Sigmoid colon (tissue), 7 donors: Measurements from ENCODE around the gene CDKAL1. TPM values are rescaled to one million over a fixed set of nuclear protein-coding genes. Genes with fewer than 3 reads are reported as not detected.

Source experiments
- DNase-seq: peaks from one replicate; pipeline ENCODE4 v3.0.0-alpha.2; 2019
- H3K27ac ChIP-seq, 4 donors: fragments of 200-600 bp; sonication (generic); one replicate each; pipeline ENCODE4 v1.5.1; 2016 to 2019; ENCODE audit warnings: mild to moderate bottlenecking in 1 of 4
- H3K27me3 ChIP-seq, 3 donors: fragments of 200-600 bp; sonication (generic); one replicate each; pipeline ENCODE4 v1.5.1; 2019; ENCODE audit warnings: mild to moderate bottlenecking in 1 of 3
- H3K36me3 ChIP-seq, 4 donors: fragments of 200-600 bp; sonication (generic); one replicate each; pipeline ENCODE4 v1.5.1; 2016 to 2019
- H3K4me1 ChIP-seq, 4 donors: fragments of 200-600 bp; sonication (generic); one replicate each; pipeline ENCODE4 v1.5.1; 2017 to 2019
- H3K4me3 ChIP-seq, 4 donors: fragments of 200-600 bp; sonication (generic); one replicate each; pipeline ENCODE4 v1.5.1; 2017 to 2019; ENCODE audit warnings: mild to moderate bottlenecking in 2 of 4, moderate library complexity in 1 of 4
- H3K9me3 ChIP-seq, 4 donors: fragments of 200-600 bp in 3 of 4; sonication (generic) in 3 of 4; one replicate each; pipeline versions ENCODE4 v1.5.1 to v1.6.1; 2013 to 2019
- CTCF ChIP-seq, 4 experiments: fragments of 450-650 bp in 3 of 4; fragments of 200-600 bp in 1 of 4; IDR thresholded peaks; one replicate each; pipeline ENCODE4 v1.5.1; 2016 to 2019; ENCODE audit warnings: antibody characterized with exemption in 4 of 4, mild to moderate bottlenecking in 3 of 4, moderate library complexity in 2 of 4
- EP300 ChIP-seq, 4 donors: sonication (generic); formaldehyde crosslinking; IDR thresholded peaks; one replicate each; pipeline ENCODE4 v1.6.1; 2017; ENCODE audit warnings: antibody characterized with exemption in 4 of 4
- POLR2A ChIP-seq, 2 donors: fragments of 450-650 bp; IDR thresholded peaks; one replicate each; pipeline ENCODE4 v1.6.1; 2016; ENCODE audit warnings: antibody characterized with exemption in 2 of 2, mild to moderate bottlenecking in 2 of 2, moderate library complexity in 2 of 2
- POLR2AphosphoS5 ChIP-seq, 4 donors: sonication (generic); formaldehyde crosslinking; IDR thresholded peaks; one replicate each; pipeline ENCODE4 v1.6.1; 2017; ENCODE audit warnings: antibody characterized with exemption in 4 of 4
- WGBS, 2 donors: extraction: QIAGEN DNeasy Blood & Tissue Kit; methylation state at CpG; one replicate each; pipeline ENCODE4 v1.1.7; 2013; 5-methylcytosine and 5-hydroxymethylcytosine counted together
- intact Hi-C: fragments of 100-400 bp; cut with DNase I; formaldehyde crosslinking; loops from one replicate; pipeline ENCODE4 v1.15.1; 2023
- polyA plus RNA-seq, 3 donors: library from polyadenylated mRNA; stranded (reverse); fragments of 200-250 nt; gene quantifications; one replicate each; pipeline ENCODE4 v1.2.3, GENCODE V29; 2013
- total RNA-seq, 4 donors: library from RNA; depleted of rRNA; stranded (reverse); fragments of >200 nt; gene quantifications; one replicate each; pipeline ENCODE4 v1.1.0, GENCODE V29; 2016
- donor health status: healthy with polysubstance abuse.
- donor health status: Bipolar disorder and iron deficiency.
- donor health status: healthy.

The CDKAL1 gene
- total and polyA plus RNA-seq, 7 donors, result 2.8 to 14.7 (median 11.4) TPM

GRCh38 chr6:21150667-21151066 is 616.4 kb downstream of the CDKAL1 start:
- H3K36me3 ChIP-seq, result no peaks in the 10 kb centered on the region
- no peak for TF ChIP-seq POLR2AphosphoS5 (IDR thresholded peaks at IDR 0.05)
- TF ChIP-seq EP300 (IDR thresholded peaks at IDR 0.05), result no peak
- no peak for TF ChIP-seq CTCF (IDR thresholded peaks at IDR 0.05)
- TF ChIP-seq POLR2A (IDR thresholded peaks at IDR 0.05), result no peak
- 92 to 99% methylated on average over 1 of the region's 1 CpG for WGBS, 2 donors
- intact Hi-C loops, result no loop called here
- H3K27me3 ChIP-seq, result no peaks in the 10 kb centered on the region
- H3K4me1 ChIP-seq, result no peaks in the 10 kb centered on the region
- DNase-seq, result no peak
- H3K9me3 ChIP-seq, result no peaks in the 10 kb centered on the region
- H3K4me3 ChIP-seq, result no peak overlapping the region
- no peak overlapping the region for H3K27ac ChIP-seq

- no peak overlapping the region for H3K27ac ChIP-seq
- TF ChIP-seq EP300 (IDR thresholded peaks at IDR 0.05) (no peak), POLR2A (IDR thresholded peaks at IDR 0.05) (no peak)
These were observed 616.9 kb downstream of the CDKAL1 start for GRCh38 chr6:21151119-21151518.

GRCh38 chr6:21151530-21151929 is 617.3 kb downstream of the CDKAL1 start:
- intact Hi-C loops, result no loop called here
- no peak overlapping the region for H3K4me3 ChIP-seq
- no peaks in the 10 kb centered on the region for H3K36me3 ChIP-seq
- H3K27ac ChIP-seq, result no peak overlapping the region
- H3K4me1 ChIP-seq, result no peaks in the 10 kb centered on the region
- no peaks in the 10 kb centered on the region for H3K27me3 ChIP-seq
- WGBS, 2 donors, result 92 to 94% methylated on average over 5 of the region's 5 CpGs
- no peaks in the 10 kb centered on the region for H3K9me3 ChIP-seq
- no peak for DNase-seq
- no peak for TF ChIP-seq POLR2AphosphoS5 (IDR thresholded peaks at IDR 0.05)
- no peak for TF ChIP-seq POLR2A (IDR thresholded peaks at IDR 0.05)
- TF ChIP-seq CTCF (IDR thresholded peaks at IDR 0.05), result no peak
- no peak for TF ChIP-seq EP300 (IDR thresholded peaks at IDR 0.05)

More at GRCh38 chr6:21151119-21151518, 616.9 kb downstream of the CDKAL1 start:
- Histone ChIP-seq H3K4me3 (no peak overlapping the region), H3K9me3 (no peaks in the 10 kb centered on the region), H3K4me1 (no peaks in the 10 kb centered on the region), H3K27me3 (no peaks in the 10 kb centered on the region), H3K36me3 (no peaks in the 10 kb centered on the region)
- DNase-seq, result no peak
- WGBS, 2 donors, result 80 to 94% methylated on average over 5 of the region's 5 CpGs
- intact Hi-C loops, result no loop called here

GRCh38 chr6:21157186-21157929 is 623.1 kb downstream of the CDKAL1 start:
- Histone ChIP-seq H3K36me3 (no peaks in the 10 kb centered on the region), H3K9me3 (no peaks in the 10 kb centered on the region), H3K4me1 (peaks cover 0 to 11% (median 0%) of the 10 kb centered on the region in 4 donors), H3K27me3 (no peaks in the 10 kb centered on the region), H3K4me3 (no peak overlapping the region), H3K27ac (no peak overlapping the region)
- TF ChIP-seq EP300 (IDR thresholded peaks at IDR 0.05) (no peak), POLR2A (IDR thresholded peaks at IDR 0.05) (no peak), CTCF (IDR thresholded peaks at IDR 0.05) (no peak), POLR2AphosphoS5 (IDR thresholded peaks at IDR 0.05) (no peak)
- intact Hi-C loops, result no loop called here
- WGBS, 2 donors, result 65 to 76% methylated on average over 4 of the region's 4 CpGs
- DNase-seq, result no peak

- peaks cover 0 to 11% (median 0%) of the 10 kb centered on the region in 4 donors for H3K4me1 ChIP-seq
- 35 to 68% methylated on average over 1 of the region's 1 CpG for WGBS, 2 donors
- no peaks in the 10 kb centered on the region for H3K36me3 ChIP-seq
- intact Hi-C loops, result no loop called here
- H3K4me3 ChIP-seq, result no peak overlapping the region
- DNase-seq, result no peak
- TF ChIP-seq CTCF (IDR thresholded peaks at IDR 0.05), result no peak
- H3K27ac ChIP-seq, result no peak overlapping the region
- H3K9me3 ChIP-seq, result no peaks in the 10 kb centered on the region
- H3K27me3 ChIP-seq, result no peaks in the 10 kb centered on the region
These were observed 623.9 kb downstream of the CDKAL1 start for GRCh38 chr6:21158149-21158548.
